Myometrial cell (primary cell): ENCODE data around the gene CDK5RAP3. TPM values are rescaled to one million over a fixed set of nuclear protein-coding genes. Genes with fewer than 3 reads are reported as not detected.

Experiments used
- total RNA-seq: library from RNA; depleted of rRNA; stranded (reverse); fragments of >200 nt; gene quantifications from 2 replicates; pipeline ENCODE4 v1.2.3, GENCODE V29; 2015

Gene CDK5RAP3
- 56.2 and 84.4 TPM in 2 replicates for total RNA-seq

GRCh38 chr17:47970725-47971499 is at the start of gene CDK5RAP3:
Gene CDK5RAP3 (plus strand): TSS chr17:47971113. CDS start chr17:47971147, 34 bp downstream.

GRCh38 chr17:47941246-47942095 is 29.4 kb upstream of the CDK5RAP3 start, which contains the start of gene PNPO:
Gene PNPO (plus strand): TSS chr17:47941571. CDS start chr17:47941676, 105 bp downstream.

GRCh38 chr17:47957591-47958490 is 13.1 kb upstream of the CDK5RAP3 start, which contains the start of gene PRR15L:
Gene PRR15L (minus strand): TSS chr17:47957883. CDS start chr17:47953234, 4,649 bp downstream.

Other genes starting within 250 kb of the CDK5RAP3 start
- gene TBX21, start 237.9 kb upstream of the CDK5RAP3 start, total RNA-seq = not detected in 2 replicates
- gene OSBPL7, start 149.3 kb upstream of the CDK5RAP3 start, total RNA-seq = 5.8 and 9.7 TPM in 2 replicates
- gene MRPL10, start 139.6 kb upstream of the CDK5RAP3 start, total RNA-seq = 42.4 and 45.2 TPM in 2 replicates
- gene LRRC46, start 139.4 kb upstream of the CDK5RAP3 start, total RNA-seq = under 0.01 and 0.35 TPM in 2 replicates
- gene SCRN2, start 129.8 kb upstream of the CDK5RAP3 start, total RNA-seq = 27.5 and 29.7 TPM in 2 replicates
- gene SP6, start 120.0 kb upstream of the CDK5RAP3 start, total RNA-seq = not detected in 2 replicates
- gene SP2, start 74.9 kb upstream of the CDK5RAP3 start, total RNA-seq = 1.1 and 2.3 TPM in 2 replicates
- 28.5 and 73.5 TPM in 2 replicates for gene PNPO, start 29.5 kb upstream of the CDK5RAP3 start, total RNA-seq
- gene PRR15L, start 13.2 kb upstream of the CDK5RAP3 start, total RNA-seq = not detected in 2 replicates
- 87.7 and 94.6 TPM in 2 replicates for gene COPZ2, start 66.7 kb downstream of the CDK5RAP3 start, total RNA-seq
- gene NFE2L1, start 77.2 kb downstream of the CDK5RAP3 start, total RNA-seq = 95.1 and 121 TPM in 2 replicates
- 59.4 and 69.8 TPM in 2 replicates for gene CBX1, start 130.4 kb downstream of the CDK5RAP3 start, total RNA-seq
- 13.5 and 13.6 TPM in 2 replicates for gene SNX11, start 136.7 kb downstream of the CDK5RAP3 start, total RNA-seq